NCI-H1694 (cell line): ENCODE measurements around the gene PAEP.
"Not testable (repeated sequence)": the region's sequence is repeated elsewhere in the genome, so short reads cannot be mapped to it uniquely, and the experiment has no call there.

Experiments
- DNase-seq: peaks from one replicate; lab custom pipeline; 2025; lab: John Stamatoyannopoulos, UW

Gene PAEP

DNA sequence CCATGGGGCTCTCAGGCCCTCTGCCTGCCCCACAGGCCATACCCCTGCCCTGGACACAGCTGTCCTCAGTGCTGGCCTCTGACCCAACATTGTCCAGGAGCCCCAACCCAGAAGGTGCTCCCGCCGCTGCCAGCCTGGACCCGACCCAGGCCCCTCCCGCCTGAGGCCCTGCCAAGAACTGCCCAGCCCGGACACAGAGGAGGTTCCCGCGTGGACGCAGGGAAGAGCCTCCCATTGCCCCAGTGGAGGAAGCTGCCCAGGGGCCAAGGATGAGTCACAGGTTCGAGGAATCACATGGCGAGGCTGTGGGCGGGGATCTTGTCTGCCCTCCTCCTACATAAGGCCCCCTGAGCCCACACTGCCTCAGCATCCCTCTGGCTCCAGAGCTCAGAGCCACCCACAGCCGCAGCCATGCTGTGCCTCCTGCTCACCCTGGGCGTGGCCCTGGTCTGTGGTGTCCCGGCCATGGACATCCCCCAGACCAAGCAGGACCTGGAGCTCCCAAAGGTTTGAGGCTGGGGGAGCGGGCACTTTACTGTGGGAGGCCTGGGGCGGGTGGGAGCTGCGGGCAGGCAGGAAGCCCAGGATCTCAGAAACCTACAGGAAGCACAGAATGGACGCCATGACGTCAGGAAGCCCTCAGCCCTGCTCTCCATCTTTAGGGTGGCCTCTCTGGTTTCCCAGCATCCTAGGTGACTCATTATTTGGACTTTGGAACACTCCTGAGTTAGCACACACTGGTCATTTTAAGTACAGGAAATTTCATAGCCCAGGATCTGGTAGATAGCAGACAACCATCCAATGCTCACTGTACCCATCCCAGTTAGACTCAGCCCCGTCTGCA lies at the start of gene PAEP:
PAEP (plus strand) TSS at position 366 of the 844 bp plus-strand sequence.
- DNase-seq, result no peak

DNA sequence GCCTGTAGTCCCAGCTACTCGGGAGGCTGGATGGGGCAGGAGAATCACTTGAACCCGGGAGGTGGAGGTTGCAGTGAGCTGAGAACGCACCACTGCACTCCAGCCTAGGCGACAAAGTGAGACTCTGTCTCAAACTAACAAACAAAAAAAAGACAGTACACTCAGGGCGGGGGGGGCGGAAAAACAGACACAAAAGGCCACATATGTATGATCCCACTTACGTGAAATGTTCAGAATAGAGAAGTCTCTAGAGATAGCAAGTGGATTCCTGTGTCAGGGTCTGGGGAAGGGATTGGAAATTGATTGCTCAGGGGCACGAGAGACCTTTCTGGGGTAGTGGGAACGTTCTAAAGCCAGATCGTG lies 49.3 kb upstream of the PAEP start:
- DNase-seq, result no peak

DNA sequence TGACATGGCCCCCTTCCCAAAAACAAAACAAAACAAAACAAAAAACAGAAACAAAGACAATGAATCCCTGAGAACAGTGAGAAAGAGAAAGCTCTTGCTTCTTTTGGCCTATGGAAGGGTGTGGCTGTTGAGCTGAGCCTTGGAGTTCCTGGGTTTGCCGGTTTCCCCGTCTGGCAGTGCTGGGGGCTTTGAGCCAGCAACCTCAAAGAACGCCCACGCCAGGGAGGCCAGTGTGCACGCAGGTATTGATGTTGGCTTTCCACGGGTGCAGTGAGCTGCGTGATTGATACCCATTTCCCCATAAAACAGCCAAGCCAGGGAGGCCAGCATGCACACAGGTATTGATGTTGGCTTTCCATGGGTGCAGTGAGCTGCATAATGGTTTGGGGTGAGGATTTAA lies 48.7 kb upstream of the PAEP start:
- DNase-seq, result no peak

DNA sequence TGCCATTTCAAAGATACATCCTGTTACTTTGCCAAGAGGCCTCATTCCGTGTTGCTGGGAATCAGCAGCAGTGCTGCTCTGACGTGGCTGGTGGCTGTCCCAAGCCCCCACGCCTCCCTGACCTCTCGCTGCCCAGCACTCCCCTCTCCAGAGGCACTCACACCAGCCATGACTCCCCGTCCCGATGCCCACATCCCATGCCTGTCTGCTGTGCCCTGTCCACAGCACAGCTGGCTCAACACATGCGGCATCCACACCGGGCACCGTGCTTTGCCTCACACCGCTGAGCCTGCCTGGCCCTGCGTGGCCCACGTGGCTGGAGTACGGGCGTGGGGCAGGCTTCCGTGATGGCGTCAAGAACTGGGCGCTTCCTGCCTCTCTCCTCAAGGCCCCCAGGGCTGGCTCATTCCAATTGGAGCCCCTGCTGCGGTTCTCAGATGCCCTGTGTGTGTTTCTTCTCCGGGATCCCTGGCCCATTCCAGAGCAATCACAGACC lies 48.2 kb upstream of the PAEP start:
- no peak for DNase-seq

DNA sequence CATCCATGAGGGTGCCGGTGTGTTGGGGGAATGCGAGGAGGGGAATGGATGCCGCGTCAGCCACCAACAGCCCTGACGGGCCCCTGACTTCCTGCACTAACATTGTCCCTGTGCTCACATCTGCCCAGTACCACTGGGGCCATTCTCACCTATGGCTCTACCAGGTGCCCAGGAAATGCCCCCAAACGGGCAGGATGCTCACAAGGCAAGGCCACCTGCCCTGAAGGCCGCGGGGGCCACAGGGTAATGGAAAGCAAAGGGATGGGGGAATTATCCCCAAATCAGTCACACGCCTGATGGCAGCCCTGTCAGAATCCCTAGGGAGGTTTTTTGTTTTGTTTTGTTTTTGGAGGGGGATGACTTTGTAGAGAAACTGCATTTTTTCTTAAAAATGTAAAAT lies 47.6 kb upstream of the PAEP start:
- not testable (repeated sequence) for DNase-seq

DNA sequence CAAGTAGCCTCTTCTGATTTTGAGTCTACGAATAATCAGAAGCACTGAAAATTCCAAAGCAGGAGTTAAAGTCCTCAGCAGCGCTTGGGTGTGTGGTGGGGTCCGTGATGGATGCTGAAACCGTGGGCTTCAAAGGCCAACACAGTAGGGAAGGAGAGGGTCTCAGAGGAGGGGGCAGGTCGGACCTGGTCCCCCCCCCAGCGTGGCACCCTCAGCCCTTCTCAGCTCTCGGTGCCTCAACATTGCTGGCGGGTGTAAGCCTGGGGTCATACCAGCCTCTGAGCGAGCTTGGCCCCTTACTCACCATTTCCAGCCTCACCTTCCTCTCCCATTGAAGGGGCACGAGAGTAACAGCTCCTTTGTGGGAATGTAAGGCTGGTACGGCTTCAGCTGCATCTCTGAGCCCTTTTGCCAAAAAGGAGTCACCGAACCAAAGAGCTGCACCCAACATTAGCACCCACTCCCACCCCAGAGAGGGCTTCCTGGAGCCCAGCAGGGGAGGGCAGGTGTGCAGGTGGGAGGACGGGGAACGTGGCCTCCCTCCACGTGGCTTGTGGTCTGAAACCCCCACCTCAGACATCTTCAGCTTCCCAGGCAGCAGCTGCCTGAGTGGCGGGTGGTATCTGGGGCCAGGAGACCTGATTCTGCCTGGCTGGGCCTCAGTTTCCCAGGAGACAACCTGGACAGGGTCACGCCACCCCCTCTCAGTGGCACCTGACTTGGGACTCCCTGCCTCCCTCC lies 47.0 kb upstream of the PAEP start:
- DNase-seq, result no peak

DNA sequence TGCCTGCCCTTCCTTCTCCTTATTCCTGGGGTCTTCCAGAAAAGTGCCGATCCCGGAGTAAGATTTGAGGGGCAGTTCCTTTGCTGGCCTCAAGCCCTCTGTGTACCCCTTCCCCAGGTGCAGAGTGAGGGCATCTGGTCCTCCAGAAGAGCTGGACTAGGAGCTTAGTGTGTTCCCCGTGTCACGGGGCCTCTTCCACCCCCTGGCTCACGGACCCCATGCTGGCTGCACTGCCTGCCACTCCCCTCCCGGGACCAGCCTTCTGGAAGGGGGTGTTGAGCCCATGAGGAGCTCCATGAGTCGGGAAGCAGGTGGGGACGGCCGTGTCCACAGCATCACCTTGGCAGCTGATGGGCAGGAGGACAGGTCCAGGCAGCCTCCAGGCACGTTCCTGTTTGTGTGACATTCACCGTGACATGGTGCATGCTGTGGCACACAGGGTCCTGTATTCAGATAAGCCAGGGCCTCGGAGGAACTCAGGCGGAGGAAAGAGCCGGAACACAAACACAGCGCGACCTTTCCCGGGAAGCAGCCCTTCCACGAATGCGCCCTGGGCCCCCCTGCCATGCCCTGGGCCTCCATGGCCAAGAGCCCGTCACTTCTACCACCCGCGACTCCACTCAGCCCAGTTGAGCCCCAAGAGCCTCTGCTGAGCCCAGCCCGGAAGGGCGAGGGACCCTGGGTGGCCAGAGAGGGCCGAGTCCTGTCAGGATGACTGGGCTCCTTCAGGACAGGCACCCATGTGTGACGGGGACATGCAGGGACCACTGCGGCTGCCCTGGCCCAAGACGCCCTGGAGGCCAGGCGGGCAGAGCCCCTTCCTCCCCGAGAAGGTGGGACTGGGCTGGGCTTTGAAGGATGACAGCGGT lies 46.2 kb upstream of the PAEP start:
- DNase-seq, result no peak

DNA sequence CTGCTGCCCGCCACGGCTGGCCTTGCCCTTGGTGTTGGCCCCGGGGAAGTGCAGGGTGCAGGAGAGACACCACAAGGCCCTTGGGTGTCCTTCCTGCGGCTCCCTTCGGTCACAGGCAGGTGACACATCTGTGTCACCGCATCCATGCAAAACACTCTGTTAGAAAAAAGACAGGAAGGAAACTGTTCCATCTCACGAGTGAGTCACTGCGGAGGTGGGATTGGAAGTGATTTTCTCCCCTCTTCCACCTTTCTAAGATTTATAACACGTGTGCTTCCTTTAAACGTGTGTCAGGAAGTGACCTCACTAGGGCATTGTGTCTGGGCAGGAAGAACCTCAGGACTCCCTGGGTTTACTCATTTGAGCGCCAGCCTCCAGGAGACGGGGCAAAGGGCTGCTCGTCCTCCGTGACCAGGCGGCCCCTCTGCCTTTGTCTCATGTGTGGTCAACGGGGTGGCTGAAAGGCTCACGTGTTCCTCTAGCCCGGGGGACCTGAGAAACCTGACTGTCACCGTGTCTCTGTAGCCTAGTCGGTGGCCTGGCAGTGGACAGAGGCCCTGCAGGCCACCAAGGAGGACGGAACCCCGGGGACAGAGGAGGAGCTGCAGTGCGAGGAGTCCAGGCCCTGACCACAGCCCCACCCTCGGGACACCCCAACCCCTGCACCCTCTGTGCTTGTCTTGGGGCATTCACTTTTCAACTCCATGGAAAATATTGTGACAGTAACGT lies 45.3 kb upstream of the PAEP start:
- no peak for DNase-seq

DNA sequence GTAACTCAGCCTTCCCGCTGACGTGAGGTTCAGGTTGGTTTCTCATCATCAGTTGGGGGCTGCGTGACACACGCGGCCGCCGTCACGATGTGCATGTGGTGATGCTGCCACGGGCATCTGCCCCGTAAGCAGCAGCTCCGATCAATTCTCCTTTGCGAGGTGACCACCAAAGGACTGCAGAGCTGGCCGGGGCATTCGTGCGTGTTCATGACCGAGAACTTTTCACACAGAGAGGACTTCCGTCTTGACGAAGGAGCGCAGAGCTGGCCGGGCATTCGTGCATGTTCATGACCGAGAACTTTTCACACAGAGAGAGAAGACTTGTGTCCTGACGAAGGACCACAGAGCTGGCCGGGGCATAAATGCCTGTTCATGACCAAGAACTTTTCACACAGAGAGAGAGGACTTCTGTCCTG lies 44.1 kb upstream of the PAEP start:
- DNase-seq, result no peak

DNA sequence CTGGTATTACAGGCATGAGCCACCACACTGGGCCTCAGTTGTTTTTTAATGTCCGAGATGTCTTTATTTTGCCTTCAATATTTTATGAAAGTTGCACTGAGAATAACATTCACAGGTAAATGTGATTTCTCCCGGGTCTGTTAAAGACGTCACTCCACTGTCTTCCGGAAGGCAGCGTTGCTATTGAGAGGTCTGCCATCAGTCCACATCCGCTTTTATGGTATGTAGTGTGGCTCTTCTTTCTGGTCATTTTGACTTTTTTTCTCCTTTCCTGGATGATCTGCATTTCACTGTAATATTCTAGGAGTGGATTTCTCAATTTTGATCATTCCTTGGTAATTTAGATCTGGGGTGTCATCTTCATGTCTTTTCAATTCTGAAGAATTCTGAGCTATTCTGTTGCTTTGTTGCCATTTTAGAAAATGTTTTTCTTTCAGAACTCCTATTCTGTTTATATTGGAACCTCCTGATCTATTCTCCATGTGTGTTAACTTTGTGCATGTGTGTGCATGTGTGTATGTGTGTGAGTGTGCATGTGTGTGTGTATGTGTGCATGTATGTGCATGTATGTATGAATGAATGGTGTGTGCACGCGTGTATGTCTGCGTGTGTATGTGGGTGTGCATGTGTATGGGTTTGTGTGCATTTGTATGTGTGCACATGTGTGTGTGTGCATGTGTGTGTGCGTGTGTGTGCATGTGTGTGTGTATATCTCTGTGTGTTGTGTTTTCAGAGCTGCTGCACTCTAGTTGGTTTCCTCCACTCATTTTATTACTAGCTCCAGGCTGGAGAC lies 42.2 kb upstream of the PAEP start:
- no peak for DNase-seq

DNA sequence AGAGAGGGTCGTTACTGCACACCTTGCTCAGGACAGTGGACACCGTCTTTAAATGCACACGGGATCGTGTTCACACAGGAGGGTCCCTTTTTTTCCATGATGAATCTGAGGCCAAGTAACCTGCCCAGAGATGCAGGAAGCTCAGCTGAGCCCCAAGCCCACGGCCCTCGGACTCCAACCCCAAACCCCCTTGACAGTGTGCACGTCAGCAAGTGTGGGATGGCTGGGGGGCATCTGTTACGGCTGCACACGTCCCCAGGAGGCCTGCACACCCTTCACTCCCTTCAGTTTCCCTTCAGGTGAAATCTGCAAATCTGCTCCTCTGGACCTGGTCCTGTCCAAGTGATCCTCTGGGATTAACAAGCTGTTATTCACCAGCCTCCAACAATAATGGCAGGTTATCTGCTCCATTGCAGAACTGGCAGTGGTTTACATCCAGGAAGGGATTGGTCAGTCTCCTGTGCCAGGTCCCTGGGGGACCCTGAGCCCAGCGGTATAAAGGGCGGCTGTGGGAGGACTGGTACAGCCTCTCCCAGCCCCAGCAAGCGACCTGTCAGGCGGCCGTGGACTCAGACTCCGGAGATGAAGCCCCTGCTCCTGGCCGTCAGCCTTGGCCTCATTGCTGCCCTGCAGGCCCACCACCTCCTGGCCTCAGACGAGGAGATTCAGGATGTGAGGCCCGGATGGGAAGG lies 40.5 kb upstream of the PAEP start, which contains the start of gene LCN1:
LCN1 (plus strand) TSS at position 525 of the 692 bp plus-strand sequence; CDS start at position 583, 58 bp downstream.
- DNase-seq, result no peak

DNA sequence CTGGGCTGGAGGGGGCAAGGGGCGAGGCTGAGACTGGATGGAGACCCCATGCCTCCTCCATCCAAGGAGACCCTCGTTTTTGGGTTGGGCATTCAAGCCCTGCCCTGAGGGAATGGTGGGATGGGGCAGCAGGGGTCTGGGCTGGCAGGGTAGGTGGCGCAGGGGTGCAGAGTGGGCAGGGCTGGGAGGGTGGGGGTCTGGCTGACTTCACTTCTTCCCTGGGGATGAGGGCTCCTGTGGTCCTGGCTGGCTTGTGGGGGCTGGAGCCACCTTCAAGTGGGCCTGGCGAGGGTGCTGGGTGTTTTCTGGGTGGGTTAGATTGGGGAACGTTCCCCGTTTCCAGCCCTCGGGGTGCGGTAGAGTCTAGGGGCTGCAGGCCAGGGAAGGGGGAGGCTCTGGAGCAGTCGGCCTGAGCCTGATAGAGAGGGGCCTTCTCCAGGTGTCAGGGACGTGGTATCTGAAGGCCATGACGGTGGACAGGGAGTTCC lies 39.9 kb upstream of the PAEP start:
- no peak for DNase-seq

DNA sequence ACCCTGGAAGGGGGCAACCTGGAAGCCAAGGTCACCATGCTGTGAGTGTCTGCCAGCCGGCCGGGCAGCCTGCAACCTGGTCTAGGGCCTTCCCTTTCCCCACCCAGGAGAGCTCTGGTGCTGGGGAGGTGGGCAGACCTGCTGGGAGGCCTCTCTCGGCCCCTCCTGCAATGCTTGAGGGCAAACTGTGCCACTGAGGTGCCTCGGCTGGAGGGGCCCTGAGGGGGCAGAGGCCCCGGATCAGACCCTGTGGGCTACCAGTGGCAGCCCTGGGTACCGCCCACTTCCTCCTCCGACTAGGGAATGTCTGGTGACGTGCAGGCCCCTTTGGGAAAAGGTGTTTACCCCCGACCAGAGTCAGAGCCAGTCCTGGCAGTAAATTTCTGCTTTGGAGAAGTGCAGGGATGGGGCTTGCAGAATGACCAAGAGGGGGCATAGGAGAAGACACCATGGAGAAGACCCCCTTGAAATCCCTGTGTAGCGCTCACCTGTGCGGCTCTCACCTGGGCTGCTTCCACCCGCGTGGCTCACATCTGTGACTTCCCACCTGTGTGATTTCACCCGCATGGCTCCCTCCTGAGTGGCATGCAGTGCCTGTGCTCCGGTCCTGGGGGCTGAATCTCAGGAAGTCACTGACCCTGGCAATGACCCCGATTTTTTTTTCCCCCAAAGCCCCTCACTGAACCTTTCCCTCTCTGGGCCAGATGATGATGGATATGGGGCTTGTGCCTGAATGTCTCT lies 39.2 kb upstream of the PAEP start:
- no peak for DNase-seq

DNA sequence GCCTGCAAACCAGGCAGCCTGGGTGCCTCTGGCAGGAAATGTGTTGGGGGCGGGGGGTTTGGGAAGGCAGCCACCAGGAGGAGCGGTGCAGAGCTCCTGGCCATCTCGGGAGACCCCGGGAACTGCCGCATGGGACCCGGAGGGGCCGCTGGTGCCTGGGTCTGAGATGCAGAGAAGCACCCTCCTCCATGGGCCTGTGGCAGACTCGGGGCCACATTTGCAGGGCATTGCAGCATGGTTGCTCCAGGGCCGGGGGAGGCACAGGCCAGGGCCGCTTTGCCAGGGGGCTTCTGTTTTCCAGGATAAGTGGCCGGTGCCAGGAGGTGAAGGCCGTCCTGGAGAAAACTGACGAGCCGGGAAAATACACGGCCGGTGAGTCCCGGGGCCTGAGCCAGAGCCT lies 38.6 kb upstream of the PAEP start:
- DNase-seq, result no peak

DNA sequence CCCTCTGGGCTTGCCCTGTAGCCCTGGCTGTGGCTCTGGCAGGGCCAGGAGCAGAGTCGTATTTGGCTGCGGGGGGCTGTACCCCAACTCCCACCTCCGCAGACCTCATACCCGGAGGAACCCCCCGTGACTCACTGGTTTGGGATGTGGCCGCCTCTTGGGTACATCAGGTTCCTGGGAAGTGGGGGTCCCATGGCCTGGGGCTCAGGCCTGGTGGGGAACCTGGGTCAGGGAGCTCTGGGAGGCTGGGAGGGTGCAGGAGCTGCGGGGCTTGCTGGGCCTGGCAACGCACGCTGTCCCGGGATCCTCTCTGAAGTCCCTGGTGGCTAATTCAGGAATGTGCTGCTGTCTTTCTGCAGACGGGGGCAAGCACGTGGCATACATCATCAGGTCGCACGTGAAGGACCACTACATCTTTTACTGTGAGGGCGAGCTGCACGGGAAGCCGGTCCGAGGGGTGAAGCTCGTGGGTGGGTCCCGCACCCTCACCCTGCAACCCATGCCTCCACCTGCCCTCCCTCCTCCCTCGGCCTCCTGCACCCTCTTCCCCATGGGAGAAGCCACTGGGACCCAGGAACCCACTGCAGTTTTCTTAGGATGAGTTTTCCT lies 37.9 kb upstream of the PAEP start:
- no peak for DNase-seq

DNA sequence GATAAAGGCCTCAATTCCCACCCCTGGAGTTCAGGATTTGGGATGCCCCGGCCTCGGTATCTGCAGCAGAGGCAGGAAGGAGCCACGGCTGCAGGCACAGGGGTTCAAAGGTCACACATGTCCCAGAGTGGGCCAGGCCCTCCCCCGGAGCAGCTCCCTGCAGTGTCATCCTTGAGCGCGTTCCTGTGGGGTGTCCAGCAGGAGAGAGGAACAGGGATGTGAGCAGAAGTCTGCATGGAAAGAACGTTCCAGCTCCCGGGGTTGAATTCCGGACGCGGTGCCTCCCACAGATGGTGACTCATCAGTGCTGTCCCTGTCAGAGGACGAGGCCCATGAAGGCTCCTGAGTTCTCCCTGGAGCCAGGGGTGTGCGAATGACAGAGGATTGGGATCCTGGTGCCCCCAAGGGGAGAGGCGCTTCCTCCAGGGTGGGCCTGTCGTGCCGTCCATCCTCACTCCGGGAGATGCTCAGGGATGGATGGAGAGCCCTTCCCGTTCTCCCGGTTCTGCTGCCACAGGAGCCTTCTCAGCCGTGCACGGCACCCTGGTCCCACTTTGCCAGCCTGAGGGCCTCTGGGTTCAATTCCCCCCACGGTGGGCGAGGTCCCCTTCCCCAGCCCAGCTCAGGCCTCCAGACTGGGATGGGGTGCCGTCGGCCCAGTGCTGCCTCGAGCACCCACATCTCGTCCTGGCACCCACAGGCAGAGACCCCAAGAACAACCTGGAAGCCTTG lies 37.3 kb upstream of the PAEP start:
- no peak for DNase-seq

DNA sequence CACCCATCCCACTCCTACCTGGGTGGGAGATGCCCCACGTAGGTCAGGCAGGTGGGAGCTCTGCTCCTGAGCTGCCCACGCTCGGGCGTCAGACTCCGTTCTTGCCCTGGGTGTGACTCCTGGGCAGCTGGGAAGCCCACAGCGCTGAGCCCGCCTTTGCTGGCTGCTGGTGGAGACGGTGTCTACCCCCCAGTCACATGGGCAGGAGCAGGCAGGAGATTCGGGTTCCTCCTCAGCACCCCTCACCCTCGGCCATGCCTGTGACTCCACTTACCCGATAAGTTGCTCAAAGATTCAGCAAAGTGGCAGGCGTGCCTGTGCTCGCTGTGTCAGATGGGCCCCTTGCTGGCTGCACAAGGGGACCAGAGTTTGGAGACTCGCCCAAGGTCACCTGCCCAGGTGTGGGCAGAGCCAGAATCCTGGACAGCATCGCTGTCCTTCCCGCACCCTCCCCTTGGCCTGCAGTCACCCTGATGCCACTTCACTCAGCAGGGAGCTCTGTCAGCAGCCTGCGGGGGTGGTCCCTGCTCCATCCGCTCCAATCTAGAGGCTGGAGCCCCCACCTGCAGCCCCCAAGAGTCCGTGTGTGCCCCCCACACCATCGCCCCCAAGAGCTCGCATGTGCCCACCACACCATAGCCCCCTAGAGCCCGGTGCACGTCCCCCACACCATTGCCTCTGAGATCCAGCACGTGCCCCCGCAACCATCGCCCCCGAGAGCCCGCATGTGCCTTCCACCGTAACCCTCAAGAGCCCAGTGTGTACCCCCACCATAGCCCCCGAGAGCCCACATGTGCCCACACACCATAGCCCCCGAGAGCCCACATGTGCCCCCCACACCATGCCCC lies 36.1 kb upstream of the PAEP start:
- no peak for DNase-seq
